ENCODE results near the gene VAMP5.

DNA sequence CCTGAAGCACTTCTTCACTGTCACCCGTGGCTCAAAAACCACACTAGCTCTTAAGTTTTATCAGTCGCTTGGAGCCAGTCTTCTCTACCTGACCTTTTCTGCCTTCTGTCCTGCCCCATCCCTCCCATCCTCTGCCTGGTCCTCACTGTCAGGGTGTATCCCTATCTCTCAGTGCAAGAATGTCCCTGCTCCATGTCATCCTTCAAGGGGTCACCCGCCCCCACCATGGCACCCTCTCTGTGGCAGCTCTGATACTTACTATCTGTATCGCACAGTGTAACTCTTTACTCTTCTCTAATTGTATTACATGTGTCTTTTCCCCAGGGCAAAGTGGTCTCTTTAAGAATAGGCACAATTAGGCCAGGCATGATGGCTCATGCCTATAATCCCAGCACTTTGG lies 4.4 kb downstream of the VAMP5 start:
- TF ChIP-seq, protein P1, sequence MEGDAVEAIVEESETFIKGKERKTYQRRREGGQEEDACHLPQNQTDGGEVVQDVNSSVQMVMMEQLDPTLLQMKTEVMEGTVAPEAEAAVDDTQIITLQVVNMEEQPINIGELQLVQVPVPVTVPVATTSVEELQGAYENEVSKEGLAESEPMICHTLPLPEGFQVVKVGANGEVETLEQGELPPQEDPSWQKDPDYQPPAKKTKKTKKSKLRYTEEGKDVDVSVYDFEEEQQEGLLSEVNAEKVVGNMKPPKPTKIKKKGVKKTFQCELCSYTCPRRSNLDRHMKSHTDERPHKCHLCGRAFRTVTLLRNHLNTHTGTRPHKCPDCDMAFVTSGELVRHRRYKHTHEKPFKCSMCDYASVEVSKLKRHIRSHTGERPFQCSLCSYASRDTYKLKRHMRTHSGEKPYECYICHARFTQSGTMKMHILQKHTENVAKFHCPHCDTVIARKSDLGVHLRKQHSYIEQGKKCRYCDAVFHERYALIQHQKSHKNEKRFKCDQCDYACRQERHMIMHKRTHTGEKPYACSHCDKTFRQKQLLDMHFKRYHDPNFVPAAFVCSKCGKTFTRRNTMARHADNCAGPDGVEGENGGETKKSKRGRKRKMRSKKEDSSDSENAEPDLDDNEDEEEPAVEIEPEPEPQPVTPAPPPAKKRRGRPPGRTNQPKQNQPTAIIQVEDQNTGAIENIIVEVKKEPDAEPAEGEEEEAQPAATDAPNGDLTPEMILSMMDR (conservative IDR thresholded peaks at IDR 0.05) = no peak
- TF ChIP-seq ZFX (IDR thresholded peaks at IDR 0.05) = no peak
